ENCODE measurements around the gene PRAMEF11. TPM values are rescaled to one million over a fixed set of nuclear protein-coding genes. Genes with fewer than 3 reads are reported as not detected.
"Not testable (repeated sequence)": the region's sequence is repeated elsewhere in the genome, so short reads cannot be mapped to it uniquely, and the experiment has no call there.

The PRAMEF11 gene
- total RNA-seq, result not detected
- polyA plus RNA-seq (ENCODE audit: insufficient read depth, low read depth, low replicate concordance), result not detected
- long read RNA-seq, donor 1, result 0 reads
- long read RNA-seq, donor 2, result 0 reads

- H3K4me3 ChIP-seq; H3K4me1 ChIP-seq; H3K27ac ChIP-seq; H3K27me3 ChIP-seq; DNase-seq; H3K36me3 ChIP-seq (ENCODE audit: low read depth, missing control alignments); H3K9me3 ChIP-seq; intact Hi-C loops (cut with DNase I; ENCODE audit: low total_unique reads): not testable (repeated sequence)
- 64 to 69% methylated on average over 3 of the region's 3 CpGs for WGBS, 2 donors
Measured at GRCh38 chr1:12831310-12831709, at the start of gene PRAMEF11. TSS of gene PRAMEF11 (minus strand) at chr1:12831410. CDS start at chr1:12828789, 2,621 bp downstream.

GRCh38 chr1:12878453-12878852 is 47.2 kb upstream of the PRAMEF11 start:
- H3K27ac ChIP-seq; H3K9me3 ChIP-seq; H3K27me3 ChIP-seq; DNase-seq; intact Hi-C loops (cut with DNase I; ENCODE audit: low total_unique reads); H3K4me3 ChIP-seq; H3K36me3 ChIP-seq (ENCODE audit: low read depth, missing control alignments); H3K4me1 ChIP-seq: not testable (repeated sequence)
- WGBS, 2 donors, result 92% methylated on average over 3 of the region's 4 CpGs; no CpG with 5 or more reads in 1 of the 2 donors

GRCh38 chr1:12863131-12863880 is 32.1 kb upstream of the PRAMEF11 start:
- H3K9me3 ChIP-seq; H3K27me3 ChIP-seq; H3K27ac ChIP-seq; DNase-seq; H3K4me1 ChIP-seq; intact Hi-C loops (cut with DNase I; ENCODE audit: low total_unique reads); H3K4me3 ChIP-seq; H3K36me3 ChIP-seq (ENCODE audit: low read depth, missing control alignments): not testable (repeated sequence)
- WGBS, 2 donors, result 85% methylated on average over 3 of the region's 7 CpGs; no CpG with 5 or more reads in 1 of the 2 donors

- H3K4me1 ChIP-seq; H3K36me3 ChIP-seq (ENCODE audit: low read depth, missing control alignments); H3K27me3 ChIP-seq; H3K9me3 ChIP-seq; intact Hi-C loops (cut with DNase I; ENCODE audit: low total_unique reads); DNase-seq; H3K27ac ChIP-seq; H3K4me3 ChIP-seq: not testable (repeated sequence)
- 93% methylated on average over 2 of the region's 2 CpGs; no CpG with 5 or more reads in 1 of the 2 donors for WGBS, 2 donors
Measured at GRCh38 chr1:12856786-12857185, 25.6 kb upstream of the PRAMEF11 start, which contains the start of gene PRAMEF2. TSS of gene PRAMEF2 (plus strand) at chr1:12857086. CDS start at chr1:12859010, 1,924 bp downstream.

- intact Hi-C loops (cut with DNase I; ENCODE audit: low total_unique reads), result no loop called here
- TF ChIP-seq CTCF (IDR thresholded peaks at IDR 0.05) (no peak), POLR2A (IDR thresholded peaks at IDR 0.05) (no peak)
Measured at GRCh38 chr1:12851779-12852178, 20.6 kb upstream of the PRAMEF11 start.

GRCh38 chr1:12848620-12849019 is 17.4 kb upstream of the PRAMEF11 start, which contains the start of gene HNRNPCL1:
TSS of gene HNRNPCL1 (minus strand) at chr1:12848720. CDS start at chr1:12848289, 431 bp downstream.
- WGBS, 2 donors, result 72 to 75% methylated on average over 7 of the region's 7 CpGs
- H3K27me3 ChIP-seq; DNase-seq; intact Hi-C loops (cut with DNase I; ENCODE audit: low total_unique reads); H3K4me1 ChIP-seq; H3K27ac ChIP-seq; H3K9me3 ChIP-seq; H3K36me3 ChIP-seq (ENCODE audit: low read depth, missing control alignments); H3K4me3 ChIP-seq: not testable (repeated sequence)

More at GRCh38 chr1:12851779-12852178, 20.6 kb upstream of the PRAMEF11 start:
- H3K4me3 ChIP-seq, result no peak overlapping the region
- 73 to 85% methylated on average over 3 to 4 of the region's 4 CpGs for WGBS, 2 donors
- H3K4me1 ChIP-seq, result no peaks in the 10 kb centered on the region
- H3K36me3 ChIP-seq (ENCODE audit: low read depth, missing control alignments), result no peaks in the 10 kb centered on the region
- no peaks in the 10 kb centered on the region for H3K9me3 ChIP-seq
- no peak for DNase-seq
- no peaks in the 10 kb centered on the region for H3K27me3 ChIP-seq
- no peak overlapping the region for H3K27ac ChIP-seq

- intact Hi-C loops (cut with DNase I; ENCODE audit: low total_unique reads); H3K27ac ChIP-seq; H3K27me3 ChIP-seq; H3K4me3 ChIP-seq; DNase-seq; H3K36me3 ChIP-seq (ENCODE audit: low read depth, missing control alignments); H3K4me1 ChIP-seq; H3K9me3 ChIP-seq: not testable (repeated sequence)
- WGBS, 2 donors, result 60 to 73% methylated on average over 2 of the region's 2 CpGs
Measured at GRCh38 chr1:12833251-12833650, 2.0 kb upstream of the PRAMEF11 start.

- H3K9me3 ChIP-seq; intact Hi-C loops (cut with DNase I; ENCODE audit: low total_unique reads); H3K4me3 ChIP-seq; H3K36me3 ChIP-seq (ENCODE audit: low read depth, missing control alignments); H3K4me1 ChIP-seq; DNase-seq; H3K27ac ChIP-seq; H3K27me3 ChIP-seq: not testable (repeated sequence)
- WGBS, 2 donors, result 82 to 100% methylated on average over 1 to 5 of the region's 6 CpGs
Measured at GRCh38 chr1:12819061-12819460, 12.1 kb downstream of the PRAMEF11 start.

All from testis (tissue), 5 donors.